Neutrophil (primary cell): ENCODE data around the gene TMEM219.

Experiments
- H3K27ac ChIP-seq: fragments of 200-600 bp; sonication (generic); 2 replicates; pipeline ENCODE4 v1.5.1; 2016; ENCODE audit warnings: mild to moderate bottlenecking, moderate library complexity
- H3K27me3 ChIP-seq: fragments of 200-600 bp; sonication (generic); 2 replicates; pipeline ENCODE4 v1.6.0; 2016; ENCODE audit warnings: mild to moderate bottlenecking
- H3K36me3 ChIP-seq: fragments of 200-600 bp; sonication (generic); 2 replicates; pipeline ENCODE4 v1.5.1; 2017
- H3K4me1 ChIP-seq, 2 experiments: fragments of 200-600 bp in 1 of 2; sonication (generic) in 1 of 2; 1 replicate in 1 of 2; 2 replicates in 1 of 2; pipeline versions ENCODE4 v1.5.1 to v1.6.1; 2013 to 2016; ENCODE audit warnings: low read depth in 1 of 2, low read length in 1 of 2, mild to moderate bottlenecking in 1 of 2, moderate library complexity in 1 of 2; ENCODE audit not compliant: control insufficient read depth in 1 of 2, insufficient read depth in 1 of 2
- H3K4me3 ChIP-seq, 2 experiments: fragments of 200-600 bp in 1 of 2; sonication (generic) in 1 of 2; 1 replicate in 1 of 2; 2 replicates in 1 of 2; pipeline ENCODE4 v1.5.1; 2013 to 2016; ENCODE audit warnings: low read depth in 1 of 2, low read length in 1 of 2, mild to moderate bottlenecking in 1 of 2, moderate library complexity in 1 of 2
- H3K9me3 ChIP-seq: fragments of 200-600 bp; sonication (generic); 2 replicates; pipeline ENCODE4 v1.5.1; 2016
- TF ChIP-seq, protein P1 (sequence below): fragments of 200-600 bp; sonication (generic); IDR thresholded peaks from 2 replicates; pipeline ENCODE4 v1.5.1; 2016; ENCODE audit warnings: antibody characterized with exemption

TMEM219 gene

DNA sequence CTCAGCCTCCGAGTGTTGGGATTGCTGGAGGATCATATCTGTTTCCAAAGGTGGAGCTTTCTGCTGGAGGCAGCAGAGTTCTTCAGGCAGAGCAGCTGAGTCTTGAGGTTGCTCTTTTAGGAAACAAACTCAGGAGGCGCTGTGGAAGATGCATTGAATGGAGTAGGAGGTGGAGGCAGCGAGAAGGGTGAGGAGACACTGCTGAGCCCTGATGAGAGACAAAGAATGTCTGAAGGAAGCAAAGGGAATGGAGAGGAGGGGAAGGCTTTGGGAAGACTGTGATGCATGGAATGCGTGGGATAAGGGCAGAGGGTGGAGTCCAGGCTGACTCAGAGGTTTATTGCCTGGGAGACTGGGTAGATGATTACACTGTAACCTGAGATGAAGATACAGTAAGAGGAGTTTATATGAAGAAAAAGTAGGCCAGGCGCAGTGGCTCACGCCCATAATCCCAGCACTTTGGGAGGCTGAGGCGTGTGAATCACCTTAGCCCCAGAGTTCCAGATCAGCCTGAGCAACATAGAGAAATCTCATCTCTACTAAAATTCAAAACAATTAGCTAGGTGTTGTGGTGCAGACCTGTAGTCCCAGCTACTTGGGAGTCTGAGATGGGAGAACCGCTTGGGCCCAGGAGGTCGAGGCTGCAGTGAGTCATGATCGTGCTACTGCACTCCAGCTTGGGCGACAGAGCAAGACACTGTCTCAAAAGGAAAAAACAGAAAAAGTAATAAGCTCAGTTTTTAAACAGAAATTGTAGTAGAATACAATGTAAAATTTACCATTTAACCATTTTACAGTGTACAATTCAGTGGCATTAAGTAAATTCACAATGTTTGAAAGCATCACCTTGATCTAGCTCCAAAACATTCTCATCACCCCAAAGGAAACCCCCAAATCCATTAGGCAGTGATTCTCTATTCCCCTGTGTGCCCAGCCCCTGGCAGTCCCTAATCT lies 17.8 kb upstream of the TMEM219 start:
- no peaks in the 10 kb centered on the region for H3K9me3 ChIP-seq
- H3K27ac ChIP-seq, result no peak overlapping the region
- H3K27me3 ChIP-seq, result no peaks in the 10 kb centered on the region
- H3K4me3 ChIP-seq, result no peak overlapping the region
- H3K36me3 ChIP-seq, result no peaks in the 10 kb centered on the region
- TF ChIP-seq, protein P1, sequence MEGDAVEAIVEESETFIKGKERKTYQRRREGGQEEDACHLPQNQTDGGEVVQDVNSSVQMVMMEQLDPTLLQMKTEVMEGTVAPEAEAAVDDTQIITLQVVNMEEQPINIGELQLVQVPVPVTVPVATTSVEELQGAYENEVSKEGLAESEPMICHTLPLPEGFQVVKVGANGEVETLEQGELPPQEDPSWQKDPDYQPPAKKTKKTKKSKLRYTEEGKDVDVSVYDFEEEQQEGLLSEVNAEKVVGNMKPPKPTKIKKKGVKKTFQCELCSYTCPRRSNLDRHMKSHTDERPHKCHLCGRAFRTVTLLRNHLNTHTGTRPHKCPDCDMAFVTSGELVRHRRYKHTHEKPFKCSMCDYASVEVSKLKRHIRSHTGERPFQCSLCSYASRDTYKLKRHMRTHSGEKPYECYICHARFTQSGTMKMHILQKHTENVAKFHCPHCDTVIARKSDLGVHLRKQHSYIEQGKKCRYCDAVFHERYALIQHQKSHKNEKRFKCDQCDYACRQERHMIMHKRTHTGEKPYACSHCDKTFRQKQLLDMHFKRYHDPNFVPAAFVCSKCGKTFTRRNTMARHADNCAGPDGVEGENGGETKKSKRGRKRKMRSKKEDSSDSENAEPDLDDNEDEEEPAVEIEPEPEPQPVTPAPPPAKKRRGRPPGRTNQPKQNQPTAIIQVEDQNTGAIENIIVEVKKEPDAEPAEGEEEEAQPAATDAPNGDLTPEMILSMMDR, result no peak
- H3K4me1 ChIP-seq, result no peaks in the 10 kb centered on the region

DNA sequence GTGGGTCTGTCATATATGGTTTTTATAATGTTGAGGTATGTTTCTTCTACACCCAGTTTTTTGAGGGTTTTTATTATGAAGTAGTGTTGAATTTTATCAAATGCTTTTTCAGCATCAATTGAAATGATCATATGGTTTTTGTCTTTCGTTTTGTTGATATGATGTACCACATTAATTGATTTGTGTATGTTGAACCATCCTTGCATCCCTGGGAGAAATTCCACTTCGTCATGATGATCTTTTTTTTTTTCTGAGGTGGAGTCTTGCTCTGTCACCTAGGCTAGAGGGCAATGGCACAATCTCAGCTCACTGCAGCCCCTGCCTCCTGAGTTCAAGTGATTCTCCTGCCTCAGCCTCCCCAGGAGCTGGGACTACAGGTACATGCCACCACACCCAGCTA lies 14.0 kb upstream of the TMEM219 start:
- H3K36me3 ChIP-seq, result no peaks in the 10 kb centered on the region
- no peaks in the 10 kb centered on the region for H3K27me3 ChIP-seq
- no peaks in the 10 kb centered on the region for H3K9me3 ChIP-seq
- H3K4me1 ChIP-seq, result no peaks in the 10 kb centered on the region
- H3K27ac ChIP-seq, result no peak overlapping the region
- TF ChIP-seq, protein P1, result no peak
- H3K4me3 ChIP-seq, result no peak overlapping the region

DNA sequence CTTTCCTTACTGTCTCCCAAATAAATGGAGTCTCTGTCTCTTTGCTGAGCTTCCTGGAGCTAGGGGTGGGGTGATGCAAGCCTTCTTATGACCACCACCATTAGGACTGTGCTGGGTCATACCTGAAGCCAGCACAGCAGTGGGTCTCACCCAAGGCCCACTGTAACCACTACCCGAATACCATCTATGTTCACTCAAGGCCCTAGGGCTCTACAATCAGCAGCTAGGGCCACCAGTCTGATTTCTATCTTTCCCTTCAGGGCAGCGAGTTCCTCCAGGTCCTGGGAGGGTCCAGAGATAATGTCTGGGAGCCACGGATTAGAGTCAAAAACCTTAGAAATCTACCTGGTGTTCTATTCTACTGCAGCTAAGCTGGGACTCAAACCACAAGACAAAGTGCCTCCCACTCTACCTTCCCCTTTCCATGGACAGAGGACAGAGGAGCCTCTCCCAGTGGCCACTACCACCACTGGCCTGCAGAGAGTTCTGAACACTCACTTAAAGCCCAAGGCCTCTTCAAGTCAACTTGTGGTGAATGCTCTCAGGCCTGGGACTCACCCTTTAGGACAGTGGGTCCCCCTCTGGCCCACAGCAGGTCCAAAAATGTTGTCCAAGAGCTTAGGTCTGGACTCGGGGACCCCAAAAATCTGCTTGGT lies 10.9 kb upstream of the TMEM219 start:
- no peaks in the 10 kb centered on the region for H3K9me3 ChIP-seq
- no peaks in the 10 kb centered on the region for H3K36me3 ChIP-seq
- H3K4me1 ChIP-seq, result no peaks in the 10 kb centered on the region
- no peak overlapping the region for H3K4me3 ChIP-seq
- H3K27ac ChIP-seq, result no peak overlapping the region
- H3K27me3 ChIP-seq, result no peaks in the 10 kb centered on the region
- TF ChIP-seq, protein P1, result no peak

DNA sequence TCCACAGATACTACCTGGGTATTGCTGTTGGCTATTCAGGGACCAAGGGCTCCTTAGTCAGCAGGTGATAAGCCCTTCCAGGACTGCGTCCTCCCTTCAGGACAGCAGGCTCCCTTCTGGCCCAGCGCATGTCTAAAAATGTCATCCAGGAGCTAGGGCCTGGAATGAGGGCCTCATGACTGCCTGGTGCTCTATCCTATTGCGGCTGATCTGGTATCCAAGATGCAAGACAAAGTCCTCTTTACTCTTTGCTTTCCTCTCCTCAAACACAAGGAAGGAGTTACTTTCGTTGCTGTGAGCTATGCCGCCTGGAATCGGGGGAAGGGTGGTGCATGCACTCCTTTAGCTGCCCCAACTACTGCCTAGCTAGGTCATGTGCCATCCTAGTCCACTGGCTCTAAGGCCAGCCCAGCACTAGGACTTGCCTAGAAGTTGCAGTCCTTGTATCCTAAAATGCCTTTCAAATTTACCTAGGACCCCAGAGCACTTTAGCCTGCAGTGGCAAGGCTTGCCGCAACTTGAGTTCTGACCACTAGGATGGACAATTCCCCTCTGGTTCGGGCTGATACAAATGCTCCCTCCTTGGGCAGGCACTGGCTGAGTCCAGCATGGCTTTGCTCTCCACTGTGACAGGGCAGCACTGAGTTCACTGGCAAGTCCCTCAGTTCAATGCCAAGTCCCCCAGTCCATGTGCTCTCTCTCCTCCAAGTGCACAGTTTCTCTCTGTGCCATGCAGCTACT lies 10.1 kb upstream of the TMEM219 start:
- H3K4me1 ChIP-seq, result no peaks in the 10 kb centered on the region
- no peak overlapping the region for H3K27ac ChIP-seq
- H3K36me3 ChIP-seq, result no peaks in the 10 kb centered on the region
- no peak overlapping the region for H3K4me3 ChIP-seq
- no peaks in the 10 kb centered on the region for H3K27me3 ChIP-seq
- TF ChIP-seq, protein P1, result no peak
- no peaks in the 10 kb centered on the region for H3K9me3 ChIP-seq

DNA sequence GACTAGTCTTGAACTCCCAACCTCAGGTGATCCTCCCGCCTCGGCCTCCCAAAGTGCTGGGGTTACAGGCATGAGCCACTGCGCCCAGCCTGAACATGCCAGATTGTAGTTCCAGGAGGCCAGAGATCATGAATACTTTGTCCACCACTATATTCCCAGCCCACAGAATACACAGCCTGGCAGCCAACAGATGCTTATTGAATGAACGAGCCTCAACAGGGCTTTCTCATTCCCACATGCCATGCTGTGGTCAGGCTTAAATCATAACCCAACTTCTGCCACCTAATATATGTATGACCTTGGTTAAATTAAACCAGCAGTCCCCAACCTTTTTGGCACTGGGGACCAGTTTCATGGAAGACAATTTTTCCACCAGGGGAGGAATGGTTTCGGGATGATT lies 3.1 kb upstream of the TMEM219 start:
- TF ChIP-seq, protein P1, result no peak
- H3K9me3 ChIP-seq, result no peaks in the 10 kb centered on the region

More for the DNA sequence above, 3.1 kb upstream of the TMEM219 start:
- Histone ChIP-seq H3K27ac (no peak overlapping the region), H3K4me3 (no peak overlapping the region), H3K4me1 (peaks cover 8 to 16% of the 10 kb centered on the region in 2 experiments), H3K27me3 (no peaks in the 10 kb centered on the region), H3K36me3 (no peaks in the 10 kb centered on the region)
